ENCODE measurements around the gene ENTPD7.

ENTPD7 gene

GRCh38 chr10:99659031-99659867, at the start of gene ENTPD7:
Gene ENTPD7, plus strand, starts transcription at chr10:99659509. Its CDS starts 448 bp downstream, at chr10:99659957.
- Mint-ChIP-seq H3K4me1 (peaks cover 19% of the 10 kb centered on the region), H3K27ac (ENCODE audit: low read depth) (peak within 1 kb of the TSS; percentile 27), H3K4me3 (peak within 1 kb of the TSS; percentile 71), H3K9me3 (no peaks in the 10 kb centered on the region), H3K27me3 (peaks cover 31% of the 10 kb centered on the region), H3K36me3 (ENCODE audit: insufficient read depth) (peaks cover 5% of the 10 kb centered on the region)
- DNase-seq (ENCODE audit: low spot score in 2 of 2) (peak; percentile 75 to 76), ATAC-seq (replicated peaks; ENCODE audit: extremely low read depth, poor library complexity, severe bottlenecking) (peak; percentile 97)

- H3K4me3 Mint-ChIP-seq = no peak overlapping the region
- peaks cover 17% of the 10 kb centered on the region for H3K36me3 Mint-ChIP-seq (ENCODE audit: insufficient read depth)
- H3K9me3 Mint-ChIP-seq = no peaks in the 10 kb centered on the region
- H3K4me1 Mint-ChIP-seq = peaks cover 7% of the 10 kb centered on the region
- H3K27ac Mint-ChIP-seq (ENCODE audit: low read depth) = no peak overlapping the region
- DNase-seq (ENCODE audit: low spot score in 2 of 2) = no peak
- no peaks in the 10 kb centered on the region for H3K27me3 Mint-ChIP-seq
- no peak for ATAC-seq (replicated peaks; ENCODE audit: extremely low read depth, poor library complexity, severe bottlenecking)
Observed at GRCh38 chr10:99610221-99610620, 49.1 kb upstream of the ENTPD7 start.

- Mint-ChIP-seq H3K4me3 (no peak overlapping the region), H3K36me3 (ENCODE audit: insufficient read depth) (peaks cover 17% of the 10 kb centered on the region), H3K27me3 (no peaks in the 10 kb centered on the region), H3K9me3 (no peaks in the 10 kb centered on the region), H3K27ac (ENCODE audit: low read depth) (peak overlapping the region; percentile 29), H3K4me1 (peaks cover 12% of the 10 kb centered on the region)
- DNase-seq (ENCODE audit: low spot score in 2 of 2) (no peak), ATAC-seq (replicated peaks; ENCODE audit: extremely low read depth, poor library complexity, severe bottlenecking) (no peak)
Observed at GRCh38 chr10:99611326-99611725, 48.0 kb upstream of the ENTPD7 start.

GRCh38 chr10:99612167-99612831, 47.0 kb upstream of the ENTPD7 start:
- Mint-ChIP-seq H3K4me1 (peaks cover 12% of the 10 kb centered on the region), H3K36me3 (ENCODE audit: insufficient read depth) (peaks cover 17% of the 10 kb centered on the region), H3K27ac (ENCODE audit: low read depth) (peak overlapping the region; percentile 29), H3K27me3 (no peaks in the 10 kb centered on the region), H3K9me3 (no peaks in the 10 kb centered on the region), H3K4me3 (no peak overlapping the region)
- DNase-seq (ENCODE audit: low spot score in 2 of 2) = no peak
- no peak for ATAC-seq (replicated peaks; ENCODE audit: extremely low read depth, poor library complexity, severe bottlenecking)

- Mint-ChIP-seq H3K4me1 (peaks cover 31% of the 10 kb centered on the region), H3K9me3 (no peaks in the 10 kb centered on the region), H3K4me3 (no peak overlapping the region), H3K27ac (ENCODE audit: low read depth) (no peak overlapping the region), H3K27me3 (no peaks in the 10 kb centered on the region), H3K36me3 (ENCODE audit: insufficient read depth) (peaks cover 20% of the 10 kb centered on the region)
- DNase-seq (ENCODE audit: low spot score in 2 of 2) = no peak
- no peak for ATAC-seq (replicated peaks; ENCODE audit: extremely low read depth, poor library complexity, severe bottlenecking)
Observed at GRCh38 chr10:99615426-99615825, 43.9 kb upstream of the ENTPD7 start.

- H3K36me3 Mint-ChIP-seq (ENCODE audit: insufficient read depth) = peaks cover 16% of the 10 kb centered on the region
- ATAC-seq (replicated peaks; ENCODE audit: extremely low read depth, poor library complexity, severe bottlenecking) = no peak
- H3K27ac Mint-ChIP-seq (ENCODE audit: low read depth) = no peak overlapping the region
- H3K4me3 Mint-ChIP-seq = peak overlapping the region; percentile 10
- no peaks in the 10 kb centered on the region for H3K9me3 Mint-ChIP-seq
- no peaks in the 10 kb centered on the region for H3K27me3 Mint-ChIP-seq
- DNase-seq (ENCODE audit: low spot score in 2 of 2) = no peak
- peaks cover 36% of the 10 kb centered on the region for H3K4me1 Mint-ChIP-seq
Observed at GRCh38 chr10:99617696-99618095, 41.6 kb upstream of the ENTPD7 start.

GRCh38 chr10:99619090-99619800, 40.1 kb upstream of the ENTPD7 start:
- Mint-ChIP-seq H3K9me3 (no peaks in the 10 kb centered on the region), H3K4me3 (peak overlapping the region; percentile 76), H3K4me1 (peaks cover 36% of the 10 kb centered on the region), H3K36me3 (ENCODE audit: insufficient read depth) (peaks cover 12% of the 10 kb centered on the region), H3K27me3 (no peaks in the 10 kb centered on the region), H3K27ac (ENCODE audit: low read depth) (peak overlapping the region; percentile 53)
- DNase-seq (ENCODE audit: low spot score in 2 of 2) (no peak), ATAC-seq (replicated peaks; ENCODE audit: extremely low read depth, poor library complexity, severe bottlenecking) (no peak)

GRCh38 chr10:99619851-99620710, 39.2 kb upstream of the ENTPD7 start, which contains the start of gene SLC25A28:
Gene SLC25A28, minus strand, starts transcription at chr10:99620439. Its CDS starts 104 bp downstream, at chr10:99620335.
- H3K9me3 Mint-ChIP-seq = no peaks in the 10 kb centered on the region
- DNase-seq (ENCODE audit: low spot score in 2 of 2) (peak; percentile 23 to 94), ATAC-seq (replicated peaks; ENCODE audit: extremely low read depth, poor library complexity, severe bottlenecking) (no peak)
- H3K27me3 Mint-ChIP-seq = no peaks in the 10 kb centered on the region
- peak within 1 kb of the TSS; percentile 96 for H3K27ac Mint-ChIP-seq (ENCODE audit: low read depth)
- H3K4me3 Mint-ChIP-seq = peak within 1 kb of the TSS; percentile 76
- peaks cover 12% of the 10 kb centered on the region for H3K36me3 Mint-ChIP-seq (ENCODE audit: insufficient read depth)
- peaks cover 36% of the 10 kb centered on the region for H3K4me1 Mint-ChIP-seq

GRCh38 chr10:99620711-99621453, 38.4 kb upstream of the ENTPD7 start:
- DNase-seq (ENCODE audit: low spot score in 2 of 2) (peak; percentile 71 to 77), ATAC-seq (replicated peaks; ENCODE audit: extremely low read depth, poor library complexity, severe bottlenecking) (peak; percentile 88)
- peak overlapping the region; percentile 96 for H3K27ac Mint-ChIP-seq (ENCODE audit: low read depth)
- H3K4me1 Mint-ChIP-seq = peaks cover 29% of the 10 kb centered on the region
- H3K36me3 Mint-ChIP-seq (ENCODE audit: insufficient read depth) = peaks cover 12% of the 10 kb centered on the region
- peak overlapping the region; percentile 76 for H3K4me3 Mint-ChIP-seq
- H3K9me3 Mint-ChIP-seq = no peaks in the 10 kb centered on the region
- H3K27me3 Mint-ChIP-seq = no peaks in the 10 kb centered on the region

GRCh38 chr10:99621454-99622251, 37.7 kb upstream of the ENTPD7 start:
- Mint-ChIP-seq H3K4me1 (peaks cover 29% of the 10 kb centered on the region), H3K27me3 (no peaks in the 10 kb centered on the region), H3K9me3 (no peaks in the 10 kb centered on the region), H3K4me3 (peak overlapping the region; percentile 76), H3K36me3 (ENCODE audit: insufficient read depth) (peaks cover 12% of the 10 kb centered on the region), H3K27ac (ENCODE audit: low read depth) (peak overlapping the region; percentile 96)
- DNase-seq (ENCODE audit: low spot score in 2 of 2) (no peak), ATAC-seq (replicated peaks; ENCODE audit: extremely low read depth, poor library complexity, severe bottlenecking) (no peak)

- Mint-ChIP-seq H3K4me3 (no peak overlapping the region), H3K4me1 (peaks cover 17% of the 10 kb centered on the region), H3K9me3 (no peaks in the 10 kb centered on the region), H3K27ac (ENCODE audit: low read depth) (no peak overlapping the region), H3K36me3 (ENCODE audit: insufficient read depth) (peaks cover 8% of the 10 kb centered on the region), H3K27me3 (no peaks in the 10 kb centered on the region)
- ATAC-seq (replicated peaks; ENCODE audit: extremely low read depth, poor library complexity, severe bottlenecking) (no peak), DNase-seq (ENCODE audit: low spot score in 2 of 2) (no peak)
Observed at GRCh38 chr10:99623919-99624318, 35.4 kb upstream of the ENTPD7 start.
